HepG2 (cell line): ENCODE data around the gene C6orf132. TPM values are rescaled to one million over a fixed set of nuclear protein-coding genes. Genes with fewer than 3 reads are reported as not detected.

Experiments
- ATAD3A ChIP-seq: sonication (generic); formaldehyde crosslinking; IDR thresholded peaks from 2 replicates; pipeline ENCODE4 v1.4.0; 2020; ENCODE audit warnings: missing genetic modification reagents
- ATF7-NPFF ChIP-seq: sonication (generic); formaldehyde crosslinking; IDR thresholded peaks from 2 replicates; pipeline ENCODE4 v1.8.1; 2023; ENCODE audit warnings: mild to moderate bottlenecking, low read depth, missing genetic modification reagents, moderate library complexity
- EP300 ChIP-seq, 3 experiments: sonication (generic) in 1 of 3; formaldehyde crosslinking in 1 of 3; IDR thresholded peaks; 2 replicates each; pipeline versions ENCODE4 v1.5.1 to v1.6.1; 2011 to 2020; ENCODE audit warnings: low read depth in 2 of 3, low read length in 2 of 3, borderline replicate concordance in 1 of 3, improper control_type of control experiment in 1 of 3, mild to moderate bottlenecking in 1 of 3, missing genetic modification reagents in 1 of 3, moderate library complexity in 1 of 3
- HNF4A ChIP-seq: sonication (generic); formaldehyde crosslinking; IDR thresholded peaks from 2 replicates; pipeline ENCODE4 v1.4.0; 2020; ENCODE audit warnings: missing genetic modification reagents
- KDM5B ChIP-seq: sonication (generic); formaldehyde crosslinking; IDR thresholded peaks from 2 replicates; pipeline ENCODE4 v1.4.0; 2020; ENCODE audit warnings: missing genetic modification reagents, mild to moderate bottlenecking, borderline replicate concordance
- KDM6A ChIP-seq: IDR thresholded peaks from 2 replicates; pipeline ENCODE4 v1.6.1; 2016; ENCODE audit warnings: low read depth
- LCORL ChIP-seq, 2 experiments: fragments of 450-650 bp in 1 of 2; sonication (generic) in 1 of 2; formaldehyde crosslinking in 1 of 2; IDR thresholded peaks; 2 replicates each; pipeline versions ENCODE4 v1.5.0 to v1.6.1; 2017 to 2020; ENCODE audit warnings: antibody characterized with exemption in 1 of 2, missing genetic modification reagents in 1 of 2
- RNF2 ChIP-seq: fragments of 450-650 bp; conservative IDR thresholded peaks from 2 replicates; pipeline ENCODE4 v1.6.1; 2016; ENCODE audit warnings: low read depth
- ZBTB3 ChIP-seq: sonication (generic); formaldehyde crosslinking; IDR thresholded peaks from 2 replicates; pipeline ENCODE4 v1.4.0; 2020; ENCODE audit warnings: low read depth, mild to moderate bottlenecking, moderate library complexity, missing genetic modification reagents, borderline replicate concordance
- ZBTB38 ChIP-seq: sonication (generic); formaldehyde crosslinking; IDR thresholded peaks from 2 replicates; pipeline ENCODE4 v1.5.1; 2020; ENCODE audit warnings: mild to moderate bottlenecking, missing genetic modification reagents
- ZNF274 ChIP-seq: sonication (generic); formaldehyde crosslinking; IDR thresholded peaks from 2 replicates; pipeline ENCODE4 v1.5.1; 2020; ENCODE audit warnings: mild to moderate bottlenecking, missing genetic modification reagents
- ZNF33A ChIP-seq: sonication (generic); formaldehyde crosslinking; IDR thresholded peaks from 2 replicates; pipeline ENCODE4 v1.5.1; 2020; ENCODE audit warnings: missing genetic modification reagents, mild to moderate bottlenecking, moderate library complexity, borderline replicate concordance
- ZNF530 ChIP-seq: sonication (generic); formaldehyde crosslinking; IDR thresholded peaks from 2 replicates; pipeline ENCODE4 v1.5.0; 2020; ENCODE audit warnings: low read depth, mild to moderate bottlenecking, missing genetic modification reagents
- ZNF639 ChIP-seq: conservative IDR thresholded peaks from 2 replicates; pipeline ENCODE4 v1.6.1; 2018; ENCODE audit warnings: missing genetic modification reagents
- ZNF670 ChIP-seq: sonication (generic); formaldehyde crosslinking; IDR thresholded peaks from 2 replicates; pipeline ENCODE4 v1.8.0; 2022; ENCODE audit warnings: mild to moderate bottlenecking, missing genetic modification reagents, borderline replicate concordance
- ZNF749 ChIP-seq: sonication (generic); formaldehyde crosslinking; IDR thresholded peaks from 2 replicates; pipeline ENCODE4 v1.8.0; 2022; ENCODE audit warnings: mild to moderate bottlenecking, missing genetic modification reagents, moderate library complexity, borderline replicate concordance
- ZNF883 ChIP-seq: sonication (generic); formaldehyde crosslinking; IDR thresholded peaks from 2 replicates; pipeline ENCODE4 v1.5.1; 2020; ENCODE audit warnings: mild to moderate bottlenecking, missing genetic modification reagents; ENCODE audit errors: not compliant biosample characterization
- ZSCAN22 ChIP-seq: sonication (generic); formaldehyde crosslinking; IDR thresholded peaks from 2 replicates; pipeline ENCODE4 v1.4.0; 2020; ENCODE audit warnings: mild to moderate bottlenecking, missing genetic modification reagents
- polyA plus RNA-seq, 8 experiments: library from polyadenylated mRNA; depleted of rRNA in 3 of 8; stranded (reverse) in 7 of 8; unstranded in 1 of 8; fragments of >200 nt; fragmentation: Illumina TruSeq in 4 of 8; extraction: Trizol in 4 of 8; gene quantifications; 2 replicates each; pipeline versions ENCODE4 v1.2.1 to v1.2.3, GENCODE V29; 2011 to 2016; ENCODE audit warnings: low read depth in 4 of 8, missing spikeins in 1 of 8, mixed read lengths in 1 of 8; ENCODE audit not compliant: insufficient read depth in 1 of 8
- total RNA-seq, 5 experiments: library from RNA; depleted of rRNA; stranded (reverse); fragments of >200 nt; fragmentation: Illumina TruSeq; extraction: Trizol; gene quantifications; 2 replicates each; pipeline ENCODE4 v1.2.3, GENCODE V29; 2016; ENCODE audit warnings: low read depth in 1 of 5
- TF ChIP-seq, protein P1 (sequence below): IDR thresholded peaks from 2 replicates; pipeline ENCODE4 v1.6.1; 2016; ENCODE audit warnings: low read depth
- TF ChIP-seq, protein P2 (sequence below): sonication (generic); formaldehyde crosslinking; IDR thresholded peaks from 2 replicates; pipeline ENCODE4 v1.8.0; 2022; ENCODE audit warnings: missing genetic modification reagents, mild to moderate bottlenecking, borderline replicate concordance
- TF ChIP-seq, protein P3 (sequence below): sonication (generic); formaldehyde crosslinking; IDR thresholded peaks from 2 replicates; pipeline ENCODE4 v1.4.0; 2020; ENCODE audit warnings: missing genetic modification reagents
- TF ChIP-seq, protein P4 (sequence below): sonication (generic); formaldehyde crosslinking; IDR thresholded peaks from 2 replicates; pipeline ENCODE4 v1.5.0; 2020; ENCODE audit warnings: mild to moderate bottlenecking, missing genetic modification reagents, borderline replicate concordance

The C6orf132 gene
- total and polyA plus RNA-seq, 2 of the 13 experiments (the other 11 are each of a cell fraction or from before 2014, with no cell fraction given) = 0.78 to 3.0 TPM

DNA sequence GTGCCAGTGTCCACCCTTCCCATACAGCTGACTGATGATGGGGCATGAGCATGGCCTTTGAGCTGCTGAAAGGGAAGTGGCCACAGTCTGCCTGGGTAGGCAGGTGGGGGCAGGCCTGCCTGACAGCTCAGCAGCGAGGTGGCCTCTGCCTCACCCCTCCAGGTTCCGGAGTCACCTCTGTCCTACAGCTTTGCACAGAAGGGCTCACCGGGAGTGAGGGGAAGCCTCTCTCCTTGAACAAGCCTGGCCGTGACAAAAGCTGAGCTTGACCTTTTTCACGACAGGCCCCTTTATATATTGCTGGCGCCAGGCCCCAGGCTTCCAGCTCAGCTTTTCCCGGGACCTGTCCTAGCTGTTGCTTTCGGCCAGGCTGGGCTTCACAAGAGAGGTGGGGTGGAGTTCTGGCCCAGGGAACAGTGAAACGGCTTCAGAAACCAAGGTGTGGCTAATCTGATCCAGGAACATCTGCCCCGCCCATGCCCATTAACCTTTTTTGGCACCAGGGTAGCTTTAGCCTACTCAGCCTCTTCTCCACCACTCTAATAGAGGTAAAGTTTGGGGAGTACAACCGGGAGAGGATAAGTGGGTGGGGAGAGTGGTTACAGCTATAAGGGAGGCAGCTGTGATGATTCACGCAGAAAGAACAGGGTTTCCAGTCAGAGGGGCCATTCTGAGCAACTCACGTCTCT lies 42.9 kb downstream of the C6orf132 start (continued):
- TF ChIP-seq KDM5B (CRISPR knock-in tag) (peak; percentile 68; the same call in 1 of the 2 replicates), HNF4A (CRISPR knock-in tag) (peak; percentile 78), ATF7-NPFF (CRISPR knock-in tag) (no peak), ZNF639 (no peak; the same call in 1 of the 2 replicates), ZNF530 (CRISPR knock-in tag) (no peak), ZNF749 (CRISPR knock-in tag) (no peak), ZNF670 (CRISPR knock-in tag) (0 out of 2 replicates have a peak, but pooled peaks have one; percentile 7), KDM6A (0 out of 2 replicates have a peak, but pooled peaks have one; percentile 22), EP300 (IDR thresholded peaks at IDR 0.05; ENCODE audit: low read depth in 2 of 2, low read length in 2 of 2) (no peak; a peak in 1 of 4 replicates), EP300 (CRISPR knock-in tag; IDR thresholded peaks at IDR 0.05; ENCODE audit: borderline replicate concordance) (0 out of 2 replicates have a peak, but pooled peaks have one; percentile 12), RNF2 (no peak), ZBTB3 (CRISPR knock-in tag) (no peak), ZBTB38 (CRISPR knock-in tag) (peak; percentile 58), LCORL (IDR thresholded peaks at IDR 0.05) (no peak), LCORL (CRISPR knock-in tag; IDR thresholded peaks at IDR 0.05) (peak; percentile 90), ZNF274 (CRISPR knock-in tag) (0 out of 2 replicates have a peak, but pooled peaks have one; percentile 47), ZNF33A (CRISPR knock-in tag) (no peak), ATAD3A (CRISPR knock-in tag) (no peak), ZNF883 (CRISPR knock-in tag) (no peak), ZSCAN22 (no peak)
- TF ChIP-seq, protein P1, sequence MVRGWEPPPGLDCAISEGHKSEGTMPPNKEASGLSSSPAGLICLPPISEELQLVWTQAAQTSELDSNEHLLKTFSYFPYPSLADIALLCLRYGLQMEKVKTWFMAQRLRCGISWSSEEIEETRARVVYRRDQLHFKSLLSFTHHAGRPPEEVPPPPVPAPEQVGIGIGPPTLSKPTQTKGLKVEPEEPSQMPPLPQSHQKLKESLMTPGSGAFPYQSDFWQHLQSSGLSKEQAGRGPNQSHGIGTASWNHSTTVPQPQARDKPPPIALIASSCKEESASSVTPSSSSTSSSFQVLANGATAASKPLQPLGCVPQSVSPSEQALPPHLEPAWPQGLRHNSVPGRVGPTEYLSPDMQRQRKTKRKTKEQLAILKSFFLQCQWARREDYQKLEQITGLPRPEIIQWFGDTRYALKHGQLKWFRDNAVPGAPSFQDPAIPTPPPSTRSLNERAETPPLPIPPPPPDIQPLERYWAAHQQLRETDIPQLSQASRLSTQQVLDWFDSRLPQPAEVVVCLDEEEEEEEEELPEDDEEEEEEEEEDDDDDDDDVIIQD (CRISPR knock-in tag) = no peak
- TF ChIP-seq, protein P2, sequence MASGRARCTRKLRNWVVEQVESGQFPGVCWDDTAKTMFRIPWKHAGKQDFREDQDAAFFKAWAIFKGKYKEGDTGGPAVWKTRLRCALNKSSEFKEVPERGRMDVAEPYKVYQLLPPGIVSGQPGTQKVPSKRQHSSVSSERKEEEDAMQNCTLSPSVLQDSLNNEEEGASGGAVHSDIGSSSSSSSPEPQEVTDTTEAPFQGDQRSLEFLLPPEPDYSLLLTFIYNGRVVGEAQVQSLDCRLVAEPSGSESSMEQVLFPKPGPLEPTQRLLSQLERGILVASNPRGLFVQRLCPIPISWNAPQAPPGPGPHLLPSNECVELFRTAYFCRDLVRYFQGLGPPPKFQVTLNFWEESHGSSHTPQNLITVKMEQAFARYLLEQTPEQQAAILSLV = 0 out of 2 replicates have a peak, but pooled peaks have one; percentile 33
- TF ChIP-seq, protein P3, sequence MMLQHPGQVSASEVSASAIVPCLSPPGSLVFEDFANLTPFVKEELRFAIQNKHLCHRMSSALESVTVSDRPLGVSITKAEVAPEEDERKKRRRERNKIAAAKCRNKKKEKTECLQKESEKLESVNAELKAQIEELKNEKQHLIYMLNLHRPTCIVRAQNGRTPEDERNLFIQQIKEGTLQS (CRISPR knock-in tag) = 0 out of 2 replicates have a peak, but pooled peaks have one; percentile 32
- TF ChIP-seq, protein P4, sequence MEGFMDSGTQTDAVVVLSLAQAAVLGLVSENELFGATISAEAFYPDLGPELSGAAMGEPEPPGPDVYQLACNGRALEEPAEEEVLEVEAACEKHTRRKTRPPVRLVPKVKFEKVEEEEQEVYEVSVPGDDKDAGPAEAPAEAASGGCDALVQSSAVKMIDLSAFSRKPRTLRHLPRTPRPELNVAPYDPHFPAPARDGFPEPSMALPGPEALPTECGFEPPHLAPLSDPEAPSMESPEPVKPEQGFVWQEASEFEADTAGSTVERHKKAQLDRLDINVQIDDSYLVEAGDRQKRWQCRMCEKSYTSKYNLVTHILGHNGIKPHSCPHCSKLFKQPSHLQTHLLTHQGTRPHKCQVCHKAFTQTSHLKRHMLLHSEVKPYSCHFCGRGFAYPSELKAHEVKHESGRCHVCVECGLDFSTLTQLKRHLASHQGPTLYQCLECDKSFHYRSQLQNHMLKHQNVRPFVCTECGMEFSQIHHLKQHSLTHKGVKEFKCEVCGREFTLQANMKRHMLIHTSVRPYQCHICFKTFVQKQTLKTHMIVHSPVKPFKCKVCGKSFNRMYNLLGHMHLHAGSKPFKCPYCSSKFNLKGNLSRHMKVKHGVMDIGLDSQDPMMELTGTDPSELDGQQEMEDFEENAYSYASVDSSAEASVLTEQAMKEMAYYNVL (CRISPR knock-in tag) = 0 out of 2 replicates have a peak, but pooled peaks have one; percentile 59
